Measurements from ENCODE around the gene ABTB2. TPM values are rescaled to one million over a fixed set of nuclear protein-coding genes. Genes with fewer than 3 reads are reported as not detected.

Gene ABTB2
- total RNA-seq, 4 donors from 2014 or later, result 5.0 to 44.1 (median 33.0) TPM

DNA sequence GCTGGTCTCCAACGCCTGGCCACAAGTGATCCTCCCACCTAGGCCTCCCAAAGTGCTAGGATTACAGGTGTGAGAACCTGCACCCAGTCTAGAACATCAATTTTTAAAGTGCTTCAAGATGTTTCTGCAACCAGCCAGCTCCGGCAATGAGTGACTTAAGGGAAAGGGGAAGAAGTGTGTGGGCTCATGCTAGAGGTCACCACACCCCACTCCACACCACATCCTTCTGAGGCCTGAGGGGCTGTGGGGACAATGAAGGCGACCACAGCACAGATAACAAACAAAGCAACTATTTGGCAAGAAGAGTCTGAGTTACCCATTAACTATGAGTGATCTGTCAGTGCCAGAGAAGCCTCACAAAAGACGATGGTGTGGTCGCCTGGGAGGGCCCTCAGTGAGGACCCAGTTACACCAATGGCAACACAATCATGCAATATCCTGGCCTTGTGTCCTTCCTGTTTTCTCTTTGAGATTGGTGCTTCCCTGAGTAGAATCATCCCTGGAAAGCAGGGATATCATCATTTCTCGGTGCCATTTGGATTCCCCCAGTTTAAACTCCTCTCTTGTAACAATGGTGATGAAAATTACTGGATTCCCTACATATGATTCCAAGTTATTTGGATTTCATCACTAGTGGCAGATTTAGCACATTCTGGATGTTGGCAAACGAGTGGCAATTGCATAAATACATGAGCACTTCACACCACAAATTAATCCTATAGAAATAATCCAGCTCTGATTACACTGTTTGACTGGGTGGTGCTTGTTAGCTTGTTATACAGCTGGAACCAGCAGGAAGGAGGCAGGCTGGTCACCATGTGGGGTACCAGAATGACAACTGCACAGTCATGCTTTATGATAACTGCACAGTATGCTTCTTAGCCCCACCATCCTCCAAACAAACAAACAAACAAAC lies 18.4 kb downstream of the ABTB2 start:
- no peak for TF ChIP-seq CTCF (IDR thresholded peaks at IDR 0.05)
- no peak for TF ChIP-seq POLR2A (IDR thresholded peaks at IDR 0.05)

GRCh38 chr11:34337016-34337415 lies 20.8 kb downstream of the ABTB2 start:
- Histone ChIP-seq H3K36me3 (no peaks in the 10 kb centered on the region), H3K4me3 (no peak overlapping the region), H3K27me3 (no peaks in the 10 kb centered on the region), H3K27ac (no peak overlapping the region), H3K4me1 (no peaks in the 10 kb centered on the region), H3K9me3 (no peaks in the 10 kb centered on the region)
- DNase-seq, result no peak
- TF ChIP-seq POLR2A (IDR thresholded peaks at IDR 0.05), result no peak
- no peak for TF ChIP-seq CTCF (IDR thresholded peaks at IDR 0.05)

More for the DNA sequence above, 18.4 kb downstream of the ABTB2 start:
- Histone ChIP-seq H3K4me3 (no peak overlapping the region), H3K27ac (no peak overlapping the region), H3K36me3 (no peaks in the 10 kb centered on the region), H3K27me3 (no peaks in the 10 kb centered on the region), H3K4me1 (peaks cover 0 to 5% (median 0%) of the 10 kb centered on the region in 4 donors), H3K9me3 (no peaks in the 10 kb centered on the region)
- no peak for DNase-seq

DNA sequence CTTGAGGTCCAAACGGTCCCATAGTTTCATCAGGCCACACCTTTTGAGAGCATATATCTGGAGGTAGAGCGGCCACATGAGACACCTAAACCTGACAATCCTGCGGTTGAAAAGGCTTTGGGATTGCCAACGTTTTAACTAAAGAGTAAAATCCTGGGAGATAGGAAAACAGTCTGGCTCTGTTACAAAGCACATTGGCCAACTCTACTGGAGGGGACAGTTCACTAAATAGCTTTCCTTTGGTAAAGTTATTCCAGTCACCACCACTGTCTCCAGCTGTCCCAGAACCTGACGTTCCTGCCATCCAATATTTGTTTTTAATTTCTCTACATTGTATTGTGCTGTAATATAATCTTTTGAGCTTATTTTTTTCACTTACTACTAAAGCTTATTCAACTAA lies 22.0 kb downstream of the ABTB2 start:
- Histone ChIP-seq H3K4me1 (peaks cover 0 to 5% (median 0%) of the 10 kb centered on the region in 4 donors), H3K27me3 (no peaks in the 10 kb centered on the region), H3K9me3 (no peaks in the 10 kb centered on the region), H3K4me3 (no peak overlapping the region), H3K27ac (no peak overlapping the region), H3K36me3 (no peaks in the 10 kb centered on the region)
- DNase-seq, result no peak
- TF ChIP-seq CTCF (IDR thresholded peaks at IDR 0.05), result no peak

DNA sequence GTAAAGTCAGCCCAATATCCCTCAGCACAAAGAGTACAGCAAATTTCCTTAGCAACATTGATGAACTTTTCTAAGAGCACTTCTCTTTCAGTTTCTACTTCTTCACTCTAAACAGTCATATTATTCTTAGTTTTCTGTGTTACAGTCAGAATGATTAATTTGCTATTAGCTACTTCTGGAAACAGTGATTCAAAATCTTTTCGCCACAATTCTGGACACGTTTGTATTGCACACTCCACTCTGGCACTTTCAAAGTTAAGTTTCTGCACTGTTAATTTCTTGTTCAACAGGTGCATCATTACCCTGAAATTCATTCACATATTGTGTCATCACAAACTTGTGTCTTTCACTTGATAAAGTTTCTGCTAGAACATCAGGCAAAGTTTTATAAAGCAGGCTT lies 22.5 kb downstream of the ABTB2 start:
- H3K36me3 ChIP-seq, result no peaks in the 10 kb centered on the region
- H3K4me1 ChIP-seq, result peaks cover 0 to 9% (median 0%) of the 10 kb centered on the region in 4 donors
- H3K27ac ChIP-seq, result no peak overlapping the region
- TF ChIP-seq CTCF (IDR thresholded peaks at IDR 0.05) (no peak), POLR2A (IDR thresholded peaks at IDR 0.05) (no peak)
- H3K9me3 ChIP-seq, result no peaks in the 10 kb centered on the region
- H3K4me3 ChIP-seq, result no peak overlapping the region
- DNase-seq, result no peak
- H3K27me3 ChIP-seq, result no peaks in the 10 kb centered on the region

DNA sequence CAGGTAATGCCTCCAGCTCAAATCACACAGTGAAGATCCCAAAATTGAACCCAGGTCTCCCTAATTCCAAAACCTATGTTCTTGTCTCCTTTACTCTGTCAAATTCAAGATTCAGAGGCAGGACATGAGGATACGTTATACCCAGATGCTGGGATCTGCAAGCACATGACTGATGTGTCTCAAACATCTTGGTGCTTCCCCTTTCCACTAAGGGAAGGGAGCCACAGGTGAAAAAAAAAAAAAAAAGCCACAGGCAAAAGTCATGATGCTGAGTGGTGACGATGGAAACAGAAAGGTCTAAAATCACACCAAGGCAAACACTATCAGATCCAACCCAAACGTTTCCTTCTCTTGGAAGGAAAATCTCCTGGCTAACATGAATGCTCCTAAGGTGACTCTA lies 24.0 kb downstream of the ABTB2 start:
- H3K27me3 ChIP-seq, result no peaks in the 10 kb centered on the region

More for the DNA sequence above, 24.0 kb downstream of the ABTB2 start:
- H3K4me1 ChIP-seq, result peaks cover 0 to 9% (median 0%) of the 10 kb centered on the region in 4 donors
- no peak for DNase-seq
- no peaks in the 10 kb centered on the region for H3K36me3 ChIP-seq
- H3K9me3 ChIP-seq, result no peaks in the 10 kb centered on the region
- no peak overlapping the region for H3K27ac ChIP-seq
- no peak overlapping the region for H3K4me3 ChIP-seq
- no peak for TF ChIP-seq CTCF (IDR thresholded peaks at IDR 0.05)
- TF ChIP-seq POLR2A (IDR thresholded peaks at IDR 0.05), result no peak

All from Peyer's patch (tissue), 4 donors.